ENCODE results near the gene ZNF227.
"Not testable (repeated sequence)": the region's sequence is repeated elsewhere in the genome, so short reads cannot be mapped to it uniquely, and the experiment has no call there.

The ZNF227 gene

DNA sequence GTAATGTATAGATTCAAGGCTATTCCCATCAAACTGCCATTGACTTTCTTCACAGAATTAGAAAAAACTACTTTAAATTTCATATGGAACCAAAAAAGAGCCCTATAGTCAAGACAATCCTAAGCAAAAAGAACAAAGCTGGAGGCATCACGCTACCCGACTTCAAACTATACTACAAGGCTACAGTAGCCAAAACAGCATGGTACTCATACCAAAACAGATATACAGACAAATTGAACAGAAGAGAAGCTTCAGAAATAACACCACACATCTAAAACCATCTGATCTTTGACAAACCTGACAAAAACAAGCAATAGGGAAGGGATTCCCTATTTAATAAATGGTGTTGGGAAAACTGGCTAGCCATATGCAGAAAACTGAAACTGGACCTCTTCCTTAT is 40.0 kb downstream of the ZNF227 start:
- not testable (repeated sequence) for DNase-seq (ENCODE audit: low read depth in 3 of 3)

DNA sequence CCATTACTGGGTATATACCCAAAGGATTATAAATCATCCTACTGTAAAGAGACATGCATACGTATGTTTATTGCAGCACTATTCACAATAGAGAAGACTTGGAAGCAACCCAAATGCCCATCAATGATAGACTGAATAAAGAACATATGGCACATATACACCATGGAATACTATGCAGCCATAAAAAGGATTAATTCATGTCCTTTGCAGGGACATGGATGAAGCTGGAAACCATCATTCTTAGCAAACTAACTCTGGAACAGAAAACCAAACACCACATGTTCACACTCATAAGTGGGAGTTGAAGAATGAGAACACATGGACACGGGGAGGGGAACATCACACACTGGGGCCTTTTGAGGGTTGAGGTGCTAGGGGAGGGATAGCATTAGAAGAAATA is 41.1 kb downstream of the ZNF227 start:
- not testable (repeated sequence) for DNase-seq (ENCODE audit: low read depth in 3 of 3)

DNA sequence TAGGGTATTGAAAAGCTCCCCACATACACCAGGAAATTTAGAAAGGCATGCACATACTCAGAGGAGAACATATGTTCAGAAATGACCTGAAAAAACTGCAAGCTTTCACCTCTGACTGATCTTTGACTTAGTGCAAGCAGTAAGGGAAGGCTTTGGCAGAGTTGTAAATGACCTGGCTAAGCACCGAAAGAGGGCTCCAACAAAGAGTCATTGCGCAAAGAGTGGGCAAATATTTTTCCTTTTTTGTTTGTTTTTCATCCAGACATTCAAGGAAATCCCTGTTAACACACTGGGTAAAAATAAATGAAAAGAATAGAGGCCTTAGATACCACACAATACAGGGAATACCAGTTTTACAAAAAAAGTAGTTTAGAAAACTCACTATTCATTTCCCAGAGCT is 42.2 kb downstream of the ZNF227 start:
- no peak for DNase-seq (ENCODE audit: low read depth in 3 of 3)

DNA sequence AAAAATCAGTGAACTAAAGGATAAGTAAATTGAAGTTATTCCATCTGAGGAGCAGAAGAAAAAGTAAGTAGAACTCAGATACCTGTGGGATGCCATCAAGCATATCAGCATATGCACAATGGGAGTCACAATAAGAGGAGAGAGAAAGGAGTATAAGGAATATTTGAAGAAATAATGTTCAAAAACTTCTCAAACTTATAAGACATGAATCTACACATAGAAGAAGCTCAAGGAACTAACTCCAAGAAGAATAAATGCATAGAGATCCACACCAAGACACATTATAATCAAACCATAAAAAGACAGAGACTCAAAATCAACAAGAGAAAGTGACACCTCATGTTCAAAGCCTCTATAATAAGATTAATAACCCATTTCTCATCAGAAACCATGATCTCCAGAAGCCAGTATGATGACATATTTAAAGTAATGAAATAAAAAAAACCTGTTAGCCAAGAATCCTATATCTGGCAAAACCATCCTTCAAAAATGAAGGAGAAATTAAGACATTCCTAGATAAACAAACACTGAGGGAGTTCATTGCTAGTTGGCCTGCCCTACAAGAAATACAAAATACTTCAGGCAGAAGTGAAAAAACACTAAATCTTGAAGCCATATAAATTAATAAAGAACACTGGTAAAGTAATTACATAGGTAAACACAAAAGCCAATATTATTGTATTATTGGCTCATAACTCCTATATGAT is 43.5 kb downstream of the ZNF227 start:
- DNase-seq (ENCODE audit: low read depth in 3 of 3): no peak

DNA sequence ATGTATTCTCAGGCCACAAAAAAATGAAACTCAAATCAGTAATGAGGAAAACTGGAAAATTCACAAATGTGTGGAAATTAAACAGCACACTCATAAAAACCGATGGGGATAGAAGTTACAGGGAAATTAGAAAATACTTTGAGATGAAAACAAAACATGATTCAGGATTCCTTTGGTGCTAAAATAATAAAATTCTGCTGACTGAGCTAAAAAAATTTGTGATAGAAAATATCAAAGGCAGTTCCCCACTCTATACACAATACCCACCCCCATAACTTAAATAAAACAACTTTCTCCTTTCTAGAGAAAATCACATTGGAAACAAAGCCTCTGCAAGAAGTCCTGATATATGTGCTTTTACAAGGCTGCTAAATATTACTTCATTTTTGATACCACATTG is 45.8 kb downstream of the ZNF227 start:
- no peak for DNase-seq (ENCODE audit: low read depth in 3 of 3)

DNA sequence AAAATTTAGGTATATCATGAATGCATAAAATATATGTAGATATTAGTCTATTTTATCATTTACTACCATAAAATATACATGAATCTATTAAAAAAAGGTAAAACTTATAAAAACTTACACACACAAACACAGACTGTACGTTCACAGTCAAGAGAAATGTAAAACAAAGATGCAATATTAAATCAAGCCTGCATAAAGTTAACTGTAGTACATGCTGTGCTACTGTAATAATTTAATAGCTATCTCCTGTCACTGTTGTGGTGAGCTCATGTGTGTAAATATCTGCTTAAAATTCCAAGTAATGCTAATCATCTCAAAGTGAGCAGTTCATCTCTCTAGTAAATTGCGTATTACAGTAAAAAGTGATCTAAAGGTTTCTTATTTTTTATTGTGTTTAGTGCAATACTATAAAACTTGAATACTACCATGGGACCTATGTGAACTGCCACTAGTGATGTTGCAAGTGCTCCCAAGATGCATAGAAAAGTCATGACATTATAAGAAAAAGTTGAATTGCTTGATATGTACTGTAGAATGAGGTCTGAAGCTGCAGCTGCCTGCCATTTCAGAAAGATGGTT is 46.6 kb downstream of the ZNF227 start:
- no peak for DNase-seq (ENCODE audit: low read depth in 3 of 3)

DNA sequence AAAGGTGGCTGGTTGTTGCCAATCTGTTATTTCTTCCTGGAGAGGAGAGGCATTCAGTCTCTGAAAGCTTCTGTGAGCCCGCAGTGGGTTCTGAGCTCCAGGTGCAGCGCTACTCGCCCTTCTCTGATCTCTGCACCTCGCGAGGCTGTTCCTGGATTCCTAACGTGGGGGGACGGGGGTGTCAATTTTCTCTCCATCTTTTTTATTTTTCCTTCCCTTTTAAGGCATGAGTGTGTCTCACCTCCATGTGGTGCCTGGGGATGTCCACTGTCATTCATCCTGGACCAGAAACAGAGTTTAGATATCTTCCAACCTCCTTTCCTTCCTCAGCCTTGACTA is 48.0 kb downstream of the ZNF227 start:
- no peak for DNase-seq (ENCODE audit: low read depth in 3 of 3)

DNA sequence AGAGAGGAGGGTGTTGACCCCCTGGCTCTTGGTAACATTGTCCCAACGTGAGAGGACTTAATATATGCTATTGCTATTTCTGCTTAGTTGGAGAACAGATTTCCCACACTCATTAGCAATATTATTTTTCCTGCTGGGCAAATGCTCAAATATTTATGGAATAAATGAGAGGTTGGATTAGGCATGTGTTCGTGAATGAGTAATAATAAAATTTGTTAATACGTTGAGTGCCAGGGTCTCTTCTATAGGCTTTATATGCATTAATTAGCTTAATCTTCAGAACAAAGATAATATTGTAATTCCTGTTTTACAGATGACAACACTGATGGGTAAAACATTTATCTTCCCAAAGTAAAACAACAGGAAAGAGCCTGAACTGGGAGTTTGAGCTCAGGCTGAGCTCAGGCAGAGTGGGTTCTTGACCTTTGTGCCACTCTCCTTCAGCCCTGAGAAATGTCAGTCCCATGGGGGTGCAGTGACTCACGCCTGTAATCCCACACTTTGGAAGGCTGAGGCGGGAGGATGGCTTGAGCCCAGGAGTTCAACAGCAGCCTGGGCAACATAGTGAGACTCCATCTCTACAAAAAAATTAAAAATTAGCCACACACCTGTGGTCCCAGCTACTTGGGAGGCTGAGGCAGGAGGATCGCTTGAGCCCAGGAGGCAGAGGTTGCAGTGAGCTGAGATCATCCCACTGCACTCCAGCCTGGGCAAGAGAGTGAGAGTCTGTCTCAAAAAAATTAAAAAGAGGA is 48.5 kb downstream of the ZNF227 start:
- DNase-seq (ENCODE audit: low read depth in 3 of 3): no peak

DNA sequence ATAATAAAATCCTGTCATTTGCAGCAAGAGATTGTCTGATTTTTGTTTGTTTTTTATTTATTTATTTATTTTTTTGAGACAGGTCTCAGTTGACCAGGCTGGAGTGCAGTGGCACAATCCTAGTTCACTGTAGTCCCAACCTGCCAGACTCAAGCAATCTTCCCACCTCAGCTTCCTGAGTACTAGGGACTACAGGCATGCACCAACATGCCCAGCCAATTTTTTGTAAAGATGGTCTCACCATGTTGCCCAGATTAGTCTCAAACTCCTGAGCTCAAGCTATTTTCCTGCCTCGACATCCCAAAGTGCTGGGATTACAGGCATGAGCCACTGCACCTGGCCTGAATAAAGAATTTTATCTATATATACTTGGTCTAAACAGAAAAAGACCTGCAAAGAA is 65.0 kb downstream of the ZNF227 start:
- DNase-seq (ENCODE audit: low read depth in 3 of 3): no peak

DNA sequence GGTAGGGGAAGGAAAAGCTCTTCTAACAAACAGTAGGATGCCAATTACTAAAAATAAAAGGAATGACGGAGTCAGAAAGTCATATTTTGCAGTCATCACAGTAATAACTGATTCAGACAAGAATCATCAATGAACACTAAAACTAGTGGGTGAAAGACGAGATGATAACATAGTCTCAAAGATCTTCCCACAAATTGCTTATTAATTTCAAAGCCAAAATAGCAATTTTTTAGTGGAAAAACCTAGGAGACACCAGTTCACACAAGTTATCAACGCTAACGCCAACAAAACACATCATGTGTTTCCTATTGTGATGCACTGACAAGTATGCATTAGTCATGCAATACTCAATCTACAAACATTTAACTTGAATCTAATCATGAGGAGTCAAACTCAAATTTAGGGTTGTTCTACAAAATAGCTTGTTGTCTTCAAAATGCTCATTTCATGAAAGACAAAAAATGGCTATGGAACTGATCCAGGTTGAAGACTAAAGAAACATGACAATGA is 65.9 kb downstream of the ZNF227 start:
- no peak for DNase-seq (ENCODE audit: low read depth in 3 of 3)

DNA sequence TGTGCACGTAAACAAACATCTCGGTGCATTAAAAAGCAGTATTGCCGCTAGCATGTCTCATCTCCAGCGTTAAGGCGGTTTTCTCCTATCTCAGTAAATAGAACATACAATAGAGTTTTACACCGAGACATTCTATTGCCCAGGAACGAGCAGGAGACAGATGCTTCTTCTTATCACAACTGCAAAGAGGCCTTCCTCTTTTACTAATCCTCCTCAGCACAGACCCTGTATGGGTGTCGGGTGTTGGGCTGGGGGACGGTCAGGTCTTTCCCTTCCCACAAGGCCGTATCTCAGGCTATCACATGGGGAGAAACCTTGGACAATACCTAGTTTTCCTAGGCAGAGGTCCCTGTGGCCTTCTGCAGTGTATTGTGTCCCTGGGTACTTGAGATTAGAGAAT is 68.6 kb downstream of the ZNF227 start:
- no peak for DNase-seq (ENCODE audit: low read depth in 3 of 3)

DNA sequence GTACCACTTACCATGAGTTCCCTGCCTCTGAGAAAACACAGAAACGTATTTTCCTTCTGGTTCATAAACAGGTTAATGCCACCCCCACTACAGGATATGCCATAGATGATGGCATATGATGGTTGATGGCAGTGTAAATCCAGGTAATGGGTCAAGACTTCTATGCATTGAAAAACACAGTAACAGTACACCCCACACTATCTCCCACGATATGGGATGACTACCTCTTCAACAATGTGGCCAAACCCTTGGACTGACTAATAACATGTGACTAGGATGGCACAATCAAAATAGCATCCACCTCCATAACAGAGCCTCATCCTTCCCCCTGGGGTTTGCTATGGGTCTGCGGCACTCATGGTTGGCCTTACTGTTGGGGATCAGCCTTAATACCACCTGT is 70.5 kb downstream of the ZNF227 start:
- DNase-seq (ENCODE audit: low read depth in 3 of 3): no peak

DNA sequence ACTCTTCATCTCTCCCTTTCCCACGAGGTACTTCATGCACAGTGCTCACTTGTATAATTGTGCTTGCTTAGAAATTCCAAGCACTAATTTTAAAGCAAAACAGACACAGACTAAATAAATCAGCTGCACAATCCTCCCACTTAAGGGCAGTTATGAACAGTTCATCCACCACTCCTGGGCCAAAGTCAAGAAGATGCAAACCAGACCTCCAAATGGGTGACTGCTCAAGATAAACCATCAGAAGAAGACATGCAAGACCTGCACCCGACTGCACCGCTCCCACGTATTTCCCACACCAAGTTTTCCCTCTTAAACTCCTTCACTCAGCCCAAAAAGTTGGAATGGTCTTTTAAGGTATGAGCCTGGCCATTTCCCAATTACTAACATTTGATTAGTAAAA is 72.6 kb downstream of the ZNF227 start:
- DNase-seq (ENCODE audit: low read depth in 3 of 3): no peak

Measured in stimulated activated CD4-positive, alpha-beta T cell treated with anti-CD3 and anti-CD28 coated beads, TNF-alpha, amount 100 ng/mL, for 4 hours (primary cell).